Gastrocnemius medialis (tissue), 4 donors: ENCODE measurements around the gene RGCC.

Experiments
- POLR2A ChIP-seq, 2 donors: fragments of 450-650 bp; IDR thresholded peaks; one replicate each; pipeline ENCODE4 v1.6.1; 2017; ENCODE audit warnings: antibody characterized with exemption in 2 of 2, mild to moderate bottlenecking in 2 of 2, moderate library complexity in 2 of 2
- TF ChIP-seq, protein P1 (sequence below), 5 experiments: fragments of 450-650 bp in 3 of 5; fragments of 200-600 bp in 2 of 5; sonication (generic) in 2 of 5; IDR thresholded peaks in 4 of 5; conservative IDR thresholded peaks in 1 of 5; 1 replicate in 4 of 5; 2 replicates in 1 of 5; pipeline ENCODE4 v1.5.1; 2016 to 2019; ENCODE audit warnings: antibody characterized with exemption in 5 of 5, mild to moderate bottlenecking in 3 of 5, moderate library complexity in 3 of 5

DNA sequence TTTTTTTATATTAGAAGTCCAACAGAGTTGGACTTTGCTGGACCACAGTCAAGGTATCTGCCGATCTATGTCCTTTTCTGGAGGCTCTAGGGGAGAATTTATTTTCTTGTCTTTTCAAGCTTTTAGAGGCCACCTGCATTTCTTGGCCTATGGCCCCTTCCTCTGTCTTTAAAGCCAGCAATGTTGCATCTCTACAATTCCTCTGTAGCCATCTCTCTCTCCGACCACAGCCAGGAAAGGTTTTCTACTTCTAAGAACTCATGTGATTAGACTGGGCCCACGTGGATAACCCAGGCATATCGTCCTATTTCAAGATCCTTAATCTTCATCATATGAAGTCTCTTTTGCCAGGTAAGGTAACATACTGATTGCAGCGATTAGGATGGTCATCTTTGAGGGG, 43.5 kb upstream of the RGCC start:
- TF ChIP-seq, protein P1, sequence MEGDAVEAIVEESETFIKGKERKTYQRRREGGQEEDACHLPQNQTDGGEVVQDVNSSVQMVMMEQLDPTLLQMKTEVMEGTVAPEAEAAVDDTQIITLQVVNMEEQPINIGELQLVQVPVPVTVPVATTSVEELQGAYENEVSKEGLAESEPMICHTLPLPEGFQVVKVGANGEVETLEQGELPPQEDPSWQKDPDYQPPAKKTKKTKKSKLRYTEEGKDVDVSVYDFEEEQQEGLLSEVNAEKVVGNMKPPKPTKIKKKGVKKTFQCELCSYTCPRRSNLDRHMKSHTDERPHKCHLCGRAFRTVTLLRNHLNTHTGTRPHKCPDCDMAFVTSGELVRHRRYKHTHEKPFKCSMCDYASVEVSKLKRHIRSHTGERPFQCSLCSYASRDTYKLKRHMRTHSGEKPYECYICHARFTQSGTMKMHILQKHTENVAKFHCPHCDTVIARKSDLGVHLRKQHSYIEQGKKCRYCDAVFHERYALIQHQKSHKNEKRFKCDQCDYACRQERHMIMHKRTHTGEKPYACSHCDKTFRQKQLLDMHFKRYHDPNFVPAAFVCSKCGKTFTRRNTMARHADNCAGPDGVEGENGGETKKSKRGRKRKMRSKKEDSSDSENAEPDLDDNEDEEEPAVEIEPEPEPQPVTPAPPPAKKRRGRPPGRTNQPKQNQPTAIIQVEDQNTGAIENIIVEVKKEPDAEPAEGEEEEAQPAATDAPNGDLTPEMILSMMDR (IDR thresholded peaks at IDR 0.05 in 4 of 5, conservative IDR thresholded peaks at IDR 0.05 in 1 of 5) = no peak
- TF ChIP-seq POLR2A (IDR thresholded peaks at IDR 0.05) = no peak
